KMS-11 (cell line): ENCODE measurements around the gene BBS1.

Experiments used
- H2AFZ ChIP-seq: fragments of 200-600 bp; sonication (generic); 2 replicates; pipeline ENCODE4 v1.6.1; 2016; ENCODE audit warnings: antibody characterized with exemption, mixed run types, low read depth
- H3K27ac ChIP-seq: fragments of 200-600 bp; sonication (generic); 2 replicates; pipeline ENCODE4 v1.6.1; 2016; ENCODE audit warnings: mild to moderate bottlenecking, mixed run types
- H3K27me3 ChIP-seq: fragments of 200-600 bp; sonication (generic); 2 replicates; pipeline ENCODE4 v1.6.1; 2017; ENCODE audit warnings: mild to moderate bottlenecking, low read depth, mixed run types, moderate library complexity; ENCODE audit not compliant: insufficient read depth
- H3K36me3 ChIP-seq: fragments of 200-600 bp; sonication (generic); 2 replicates; pipeline ENCODE4 v1.6.1; 2017; ENCODE audit warnings: mild to moderate bottlenecking, mixed run types; ENCODE audit not compliant: insufficient read depth
- H3K4me1 ChIP-seq: fragments of 200-600 bp; sonication (generic); 2 replicates; pipeline ENCODE4 v1.6.1; 2016; ENCODE audit warnings: mild to moderate bottlenecking, low read depth, mixed run types; ENCODE audit not compliant: poor library complexity, severe bottlenecking
- H3K4me2 ChIP-seq: fragments of 200-600 bp; sonication (generic); 2 replicates; pipeline ENCODE4 v1.7.0; 2016; ENCODE audit warnings: mild to moderate bottlenecking, mixed run types
- H3K4me3 ChIP-seq: fragments of 200-600 bp; sonication (generic); IDR thresholded peaks from 2 replicates; pipeline ENCODE4 v1.6.1; 2017; ENCODE audit warnings: low read depth, low read length, mixed read lengths; ENCODE audit not compliant: insufficient read depth
- H3K79me2 ChIP-seq: fragments of 200-600 bp; sonication (generic); 2 replicates; pipeline ENCODE4 v1.6.1; 2016; ENCODE audit warnings: low read depth, mixed run types; ENCODE audit not compliant: insufficient read depth
- H3K9ac ChIP-seq: fragments of 200-600 bp; sonication (generic); 2 replicates; pipeline ENCODE4 v1.6.1; 2016; ENCODE audit warnings: mild to moderate bottlenecking, mixed run types
- H4K20me1 ChIP-seq: fragments of 200-600 bp; sonication (generic); 2 replicates; pipeline ENCODE4 v1.6.1; 2016; ENCODE audit warnings: mild to moderate bottlenecking, mixed run types; ENCODE audit not compliant: insufficient read depth
- CTCF ChIP-seq: fragments of 200-600 bp; sonication (generic); conservative IDR thresholded peaks from 2 replicates; pipeline ENCODE4 v1.6.1; 2017; ENCODE audit warnings: low read depth, mild to moderate bottlenecking, antibody characterized with exemption, low read length, moderate library complexity, mixed read lengths

The BBS1 gene

GRCh38 chr11:66549696-66550095 is 39.3 kb downstream of the BBS1 start:
- TF ChIP-seq CTCF: no peak
- H3K27ac ChIP-seq: no peak overlapping the region
- H3K4me1 ChIP-seq: peaks cover 13% of the 10 kb centered on the region
- no peak overlapping the region for H3K4me3 ChIP-seq
- no peak overlapping the region for H2AFZ ChIP-seq
- H3K36me3 ChIP-seq: no peaks in the 10 kb centered on the region
- H3K27me3 ChIP-seq: peaks cover 6% of the 10 kb centered on the region
- no peaks in the 10 kb centered on the region for H4K20me1 ChIP-seq
- no peak overlapping the region for H3K4me2 ChIP-seq
- H3K9ac ChIP-seq: no peak overlapping the region
- H3K79me2 ChIP-seq: no peaks in the 10 kb centered on the region

- Histone ChIP-seq H2AFZ (no peak overlapping the region), H3K27ac (no peak overlapping the region), H4K20me1 (no peaks in the 10 kb centered on the region), H3K36me3 (no peaks in the 10 kb centered on the region), H3K4me1 (peaks cover 7% of the 10 kb centered on the region), H3K4me2 (no peak overlapping the region), H3K4me3 (no peak overlapping the region), H3K79me2 (no peaks in the 10 kb centered on the region), H3K27me3 (peaks cover 6% of the 10 kb centered on the region), H3K9ac (no peak overlapping the region)
- no peak for TF ChIP-seq CTCF
These were observed 40.5 kb downstream of the BBS1 start for GRCh38 chr11:66550887-66551286.

GRCh38 chr11:66554602-66555001 is 44.2 kb downstream of the BBS1 start:
- peaks cover 9% of the 10 kb centered on the region for H3K27me3 ChIP-seq
- no peaks in the 10 kb centered on the region for H3K79me2 ChIP-seq
- no peaks in the 10 kb centered on the region for H3K4me1 ChIP-seq
- H3K4me2 ChIP-seq: no peak overlapping the region
- H3K4me3 ChIP-seq: no peak overlapping the region
- no peaks in the 10 kb centered on the region for H3K36me3 ChIP-seq
- no peak overlapping the region for H2AFZ ChIP-seq
- no peaks in the 10 kb centered on the region for H4K20me1 ChIP-seq
- H3K27ac ChIP-seq: no peak overlapping the region
- no peak for TF ChIP-seq CTCF
- no peak overlapping the region for H3K9ac ChIP-seq

- H2AFZ ChIP-seq: no peak overlapping the region
- H3K9ac ChIP-seq: no peak overlapping the region
- no peak overlapping the region for H3K27ac ChIP-seq
- H3K79me2 ChIP-seq: no peaks in the 10 kb centered on the region
- H3K27me3 ChIP-seq: peaks cover 5% of the 10 kb centered on the region; the same call in 1 of the 2 replicates
- TF ChIP-seq CTCF: no peak
- H4K20me1 ChIP-seq: no peaks in the 10 kb centered on the region
- H3K36me3 ChIP-seq: no peaks in the 10 kb centered on the region
- no peak overlapping the region for H3K4me2 ChIP-seq
- H3K4me3 ChIP-seq: no peak overlapping the region
- no peaks in the 10 kb centered on the region for H3K4me1 ChIP-seq
These were observed 45.0 kb downstream of the BBS1 start for GRCh38 chr11:66555416-66555815.
